Left hindlimb (tissue), 1 donor: ENCODE data around the gene H3-3A.

Experiments used
- DNase-seq: peaks from one replicate; pipeline ENCODE4 v3.0.0-alpha.2; 2018

The H3-3A gene

DNA sequence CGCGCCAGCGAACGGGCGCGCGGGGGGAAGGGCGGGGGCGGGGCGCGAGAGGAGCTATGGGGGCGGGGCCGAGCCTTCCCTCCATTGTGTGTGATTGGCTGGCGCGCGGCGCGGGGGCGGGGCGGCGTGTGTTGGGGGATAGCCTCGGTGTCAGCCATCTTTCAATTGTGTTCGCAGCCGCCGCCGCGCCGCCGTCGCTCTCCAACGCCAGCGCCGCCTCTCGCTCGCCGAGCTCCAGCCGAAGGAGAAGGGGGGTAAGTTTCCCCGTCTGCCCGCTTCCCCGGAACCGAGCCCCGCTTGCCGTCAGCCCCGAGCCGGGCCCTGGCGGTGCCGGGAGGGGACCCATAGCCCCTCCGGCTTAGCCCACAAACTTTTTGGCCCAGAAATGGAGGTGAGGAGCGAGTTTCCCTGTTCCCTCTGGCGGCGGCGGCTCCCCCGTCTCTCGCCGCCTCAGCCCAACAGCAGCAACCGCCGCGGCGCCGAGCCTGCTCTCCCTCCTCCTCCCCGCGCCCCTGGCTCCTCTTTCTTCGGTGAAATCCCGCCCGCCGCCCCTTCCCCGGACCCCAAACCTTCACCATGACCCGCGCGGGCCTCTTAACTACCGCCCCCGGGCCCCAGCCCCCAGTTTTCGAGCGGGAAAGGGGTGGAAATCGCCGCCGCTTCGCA, at the start of gene H3-3A:
TSS of gene H3-3A (plus strand) at position 159 of the 666 bp plus-strand sequence. CDS start 1,636 bp downstream, outside the sequence.
- DNase-seq: peak; percentile 99

DNA sequence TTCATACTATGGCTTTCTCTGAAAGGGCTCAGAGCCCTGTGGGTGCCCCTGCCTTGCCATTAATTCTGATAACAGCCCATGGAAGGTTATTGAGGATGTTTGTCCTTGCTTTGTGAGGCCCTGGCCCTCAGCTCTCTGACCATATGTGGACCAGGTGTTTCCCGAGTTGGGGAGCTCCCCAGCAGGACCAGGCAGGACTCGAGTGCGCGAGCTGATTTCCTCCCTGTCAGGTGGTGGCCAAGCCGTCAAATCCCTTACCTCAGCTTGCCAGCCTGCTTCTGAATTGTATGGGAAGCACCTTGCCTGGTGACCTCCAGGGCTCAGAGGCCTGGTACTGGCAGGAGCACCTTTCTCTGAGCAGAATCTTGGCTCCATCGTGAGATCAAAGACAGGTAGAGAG, 45.4 kb upstream of the H3-3A start:
- no peak for DNase-seq

DNA sequence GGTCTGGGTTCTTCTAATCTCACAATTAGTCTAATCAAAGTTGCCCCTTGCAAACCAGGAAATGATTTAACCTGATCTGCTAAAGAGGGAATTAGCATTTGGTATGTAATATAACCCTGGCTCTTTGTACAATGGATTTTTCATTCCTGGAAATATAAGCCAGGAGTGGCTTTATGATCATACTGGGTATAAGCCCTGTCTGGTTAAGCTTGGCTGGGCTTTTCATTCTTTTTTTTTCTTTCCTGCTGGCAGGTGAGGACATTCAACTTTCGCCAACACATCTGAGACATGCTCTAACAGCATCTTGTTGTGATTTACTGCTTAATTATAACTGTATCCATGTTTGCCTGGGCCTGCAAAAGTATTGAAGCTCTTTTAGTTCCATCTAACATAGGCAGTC, 42.9 kb upstream of the H3-3A start:
- no peak for DNase-seq

DNA sequence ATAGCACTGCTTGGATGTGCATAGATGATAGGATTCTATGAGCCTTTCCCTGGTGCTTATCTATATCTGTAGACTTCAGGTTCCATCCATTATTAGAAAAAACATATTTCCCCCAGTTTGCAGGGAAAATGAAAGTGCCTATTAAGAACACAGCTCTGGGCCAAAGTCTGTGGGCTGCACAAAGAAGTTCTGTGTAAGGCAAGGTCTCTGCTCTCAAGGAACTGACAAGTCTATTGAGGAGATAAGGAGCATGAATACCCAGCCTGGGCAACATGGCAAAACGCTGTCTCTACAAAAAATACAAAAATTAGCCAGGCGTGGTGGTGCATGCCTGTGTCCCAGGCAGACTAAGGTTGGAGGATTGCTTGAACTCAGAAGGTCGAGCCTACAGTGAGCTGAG, 41.1 kb upstream of the H3-3A start:
- no peak for DNase-seq

DNA sequence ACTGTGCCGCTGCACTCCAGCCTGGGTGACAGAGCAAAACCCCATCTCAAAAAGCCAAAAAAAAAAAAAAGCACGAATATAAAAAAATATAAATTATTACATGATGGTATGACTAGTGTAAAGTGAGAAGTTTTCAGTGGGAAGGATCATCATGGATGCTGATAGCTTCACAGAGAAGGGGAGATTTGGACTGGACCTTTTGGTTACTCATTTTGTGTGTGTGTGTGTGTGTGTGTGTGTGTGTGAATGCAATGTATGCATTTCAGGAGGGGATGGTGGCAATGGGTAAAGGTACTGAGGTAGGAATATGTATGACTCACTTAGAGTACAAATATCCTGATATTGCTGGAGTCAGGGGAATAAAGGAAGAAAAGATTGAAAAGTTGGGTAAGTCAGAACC, 40.7 kb upstream of the H3-3A start:
- no peak for DNase-seq

DNA sequence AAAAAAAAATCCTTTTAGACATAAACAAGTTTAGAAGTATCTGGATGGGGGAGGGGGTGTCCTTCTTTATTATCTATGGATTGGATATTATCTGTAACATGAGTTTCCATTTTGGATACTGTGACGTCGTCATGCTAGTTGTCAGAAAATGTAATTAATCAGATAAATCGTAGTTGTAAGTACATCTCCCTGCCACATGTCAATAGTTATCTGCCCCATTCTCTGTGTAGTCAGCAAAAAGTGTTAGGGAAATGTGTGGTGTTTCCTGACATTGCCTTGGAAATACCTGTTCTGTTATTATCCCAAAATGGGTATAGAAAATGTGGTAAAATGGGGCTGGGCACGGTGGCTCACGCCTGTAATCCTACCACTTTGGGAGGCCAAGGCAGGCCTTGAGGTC, 38.8 kb upstream of the H3-3A start:
- no peak for DNase-seq

DNA sequence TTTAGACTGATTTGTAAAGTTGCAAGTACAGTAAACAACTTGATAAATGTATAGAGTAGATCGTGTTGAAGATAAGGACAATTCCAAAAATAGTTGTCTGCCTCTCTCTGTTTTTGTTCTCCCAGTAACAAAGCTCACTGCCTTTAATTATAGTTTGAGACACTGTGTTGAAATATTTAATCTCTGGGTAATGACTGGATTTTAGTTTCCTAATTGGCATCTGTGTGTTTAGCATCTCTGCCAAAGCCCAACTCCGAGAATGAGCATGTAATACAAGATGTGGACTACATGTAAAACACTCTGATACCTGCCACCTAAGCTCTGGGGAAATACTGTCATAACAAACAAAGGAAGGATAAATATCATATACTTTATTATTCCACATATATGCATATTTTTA, 35.7 kb upstream of the H3-3A start:
- no peak for DNase-seq

DNA sequence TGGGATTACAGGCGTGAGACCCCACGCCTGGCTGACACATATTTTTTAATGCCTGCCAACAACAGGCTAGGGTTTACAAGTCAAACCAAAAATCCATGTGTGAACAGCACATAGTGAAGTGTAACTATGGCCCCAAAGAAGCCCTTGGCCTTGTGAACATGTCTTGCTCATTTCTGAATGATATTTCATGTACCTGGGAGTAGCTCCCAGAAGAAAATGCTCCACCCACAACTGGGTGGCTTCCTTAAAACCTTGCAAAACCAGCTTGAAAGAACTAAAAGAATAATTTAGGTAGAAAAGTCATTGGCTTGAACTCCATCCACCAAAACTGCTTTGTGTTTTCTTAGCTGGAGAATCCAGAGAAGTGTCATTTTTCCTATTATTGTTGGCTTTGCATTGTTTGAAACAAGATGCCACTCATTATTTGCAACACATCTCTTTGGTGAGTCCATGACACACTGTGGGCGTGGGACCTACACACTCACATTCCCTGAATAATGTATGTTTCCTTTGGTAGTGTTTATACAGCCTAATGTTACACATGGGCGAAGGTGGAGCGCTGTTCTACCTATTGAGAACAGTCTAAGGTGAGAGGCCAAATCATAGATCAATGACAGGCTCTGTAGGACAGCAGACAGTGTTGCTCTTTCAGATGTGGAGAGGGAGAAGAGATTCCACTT, 34.8 kb upstream of the H3-3A start:
- DNase-seq: no peak

DNA sequence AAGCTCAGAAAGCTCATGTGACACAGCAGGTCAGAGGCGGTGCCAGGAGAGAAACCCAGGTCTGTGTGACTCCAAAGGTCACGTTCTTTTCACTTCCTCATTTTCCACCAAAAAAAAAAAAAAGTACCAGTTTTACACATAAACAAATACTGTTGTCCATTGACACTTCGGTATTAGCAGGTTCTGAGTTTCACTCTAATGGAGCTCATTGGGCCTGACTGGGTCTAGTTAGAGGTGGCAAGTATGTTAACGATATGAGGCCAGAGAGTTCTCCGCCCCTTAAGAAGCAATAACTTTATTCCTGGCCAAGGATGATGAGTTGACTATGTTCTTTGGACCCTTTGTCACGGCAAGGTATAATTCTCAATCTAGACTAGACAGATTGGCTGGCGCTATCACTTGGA, 33.4 kb upstream of the H3-3A start:
- DNase-seq: no peak

DNA sequence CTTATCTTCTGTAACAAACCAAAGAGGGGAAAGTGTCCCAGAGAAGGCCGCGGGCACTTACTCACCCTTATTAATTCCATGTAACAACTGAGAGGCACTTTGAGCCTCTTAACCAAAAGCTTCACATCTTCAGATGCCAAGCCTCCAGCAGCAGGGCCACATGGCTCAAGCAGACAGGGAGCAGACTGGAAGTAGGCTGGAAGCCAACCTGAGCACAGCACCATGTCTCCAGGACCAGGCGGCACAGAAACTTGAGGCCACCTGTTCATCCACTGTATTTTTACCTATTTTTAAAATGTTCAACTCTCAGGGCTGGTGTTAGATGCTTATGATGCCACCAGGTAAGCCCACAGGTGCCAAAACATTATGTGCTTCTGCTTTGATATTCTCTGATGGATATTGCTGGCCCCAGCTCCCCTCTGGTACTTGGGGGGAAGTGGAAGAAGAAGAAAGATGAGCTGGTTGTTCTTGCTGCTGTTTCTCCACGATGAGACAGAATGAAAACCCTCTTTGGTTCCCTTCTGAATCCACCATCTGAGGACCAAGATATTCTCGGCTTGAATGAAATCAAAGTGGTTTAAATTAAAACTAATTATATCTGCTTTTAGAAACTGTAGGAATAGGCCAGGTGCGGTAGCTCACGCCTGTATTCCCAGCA, 32.8 kb upstream of the H3-3A start:
- no peak for DNase-seq

DNA sequence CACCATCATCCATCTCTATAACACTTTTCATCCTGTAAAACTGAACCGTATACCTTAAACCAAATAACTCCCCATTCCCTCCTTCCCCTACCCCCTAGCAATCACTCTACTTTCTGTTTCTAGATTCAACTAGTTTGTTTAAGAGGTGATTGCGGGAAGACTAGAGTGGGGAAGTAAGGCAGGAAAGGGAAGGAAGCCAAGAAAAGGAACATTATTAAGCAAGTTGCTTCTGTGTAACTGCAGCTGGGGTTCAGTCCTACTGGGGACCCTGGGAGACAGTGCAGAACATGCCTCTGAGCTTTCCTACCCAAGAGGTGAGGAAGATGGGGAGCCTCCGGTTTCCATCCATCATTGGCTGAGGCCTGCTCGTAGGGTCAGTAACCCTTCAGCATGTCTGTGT, 28.9 kb upstream of the H3-3A start:
- no peak for DNase-seq

DNA sequence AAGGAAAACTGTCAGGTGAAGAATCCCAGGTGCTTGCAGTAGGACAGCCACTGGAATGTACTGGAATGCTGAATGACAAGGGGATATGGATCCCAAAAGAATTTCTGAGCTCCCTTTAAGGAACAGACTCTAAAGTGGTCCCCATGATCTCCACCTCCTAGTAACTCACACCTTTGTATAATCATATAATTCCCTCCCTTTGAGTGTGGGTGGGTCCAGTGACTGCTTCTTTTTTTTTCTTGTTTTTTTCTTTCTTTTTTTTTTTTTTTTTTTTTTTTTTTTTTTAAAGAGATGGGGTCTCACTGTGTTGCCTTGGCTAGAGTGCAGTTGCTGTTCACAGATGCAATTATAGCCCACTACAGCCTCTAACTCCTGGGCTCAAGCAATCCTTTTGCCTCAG, 28.5 kb upstream of the H3-3A start:
- DNase-seq: no peak

DNA sequence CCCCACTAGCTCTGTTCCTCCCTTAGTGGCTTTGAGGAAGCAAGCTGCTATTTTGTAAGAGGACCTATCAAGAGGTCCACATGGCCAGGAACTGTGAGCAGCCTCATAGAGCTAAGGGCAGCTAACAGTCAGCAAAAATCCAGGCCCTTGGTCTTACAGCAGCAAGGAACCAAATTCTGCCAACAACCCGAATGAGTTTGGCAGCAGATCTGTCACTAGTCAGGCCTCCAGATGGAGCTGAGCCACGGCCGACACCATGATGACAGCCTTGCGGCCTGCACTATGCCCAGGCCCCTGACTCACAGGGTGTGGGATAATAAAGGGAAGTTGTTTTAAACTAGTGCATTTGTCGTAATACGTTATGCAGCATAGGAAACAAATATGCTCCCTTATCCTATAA, 28.0 kb upstream of the H3-3A start:
- peak; percentile 91 for DNase-seq

DNA sequence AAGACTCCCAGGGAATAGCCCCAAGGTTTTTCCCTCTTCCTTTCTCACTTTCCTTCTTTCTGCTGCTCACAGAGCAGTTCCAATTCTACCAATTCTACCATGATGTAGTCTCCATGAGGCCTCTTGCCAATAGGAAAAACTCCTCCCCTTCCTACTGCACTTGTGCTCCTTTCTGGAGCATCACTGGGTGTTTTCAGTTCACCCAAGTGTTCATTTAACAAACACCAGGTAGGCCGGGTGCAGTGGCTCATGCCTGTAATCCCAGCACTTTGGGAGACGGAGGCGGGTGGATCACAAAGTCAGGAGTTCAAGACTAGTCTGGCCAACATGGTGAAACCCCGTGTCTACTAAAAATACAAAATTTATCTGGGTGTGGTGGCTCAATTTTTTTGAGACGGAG, 26.6 kb upstream of the H3-3A start:
- DNase-seq: no peak

DNA sequence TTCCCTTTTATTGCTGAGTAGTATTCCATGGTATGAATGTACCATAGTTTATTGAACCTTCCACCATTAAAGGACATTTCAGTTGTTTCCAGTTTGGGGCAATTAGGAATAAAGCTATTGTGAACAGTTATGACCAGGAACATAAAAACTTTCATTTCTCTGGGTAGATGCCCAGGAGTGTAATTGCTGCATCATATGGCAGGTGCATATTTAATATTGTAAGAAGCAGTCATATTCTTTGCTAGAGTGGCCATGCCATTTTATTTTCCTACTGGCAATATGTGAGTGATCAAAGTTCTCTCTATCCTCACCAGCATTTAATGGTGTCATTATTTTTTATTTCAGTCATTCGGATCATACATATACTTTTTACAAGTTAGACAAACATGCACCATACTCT, 23.9 kb upstream of the H3-3A start:
- DNase-seq: no peak

DNA sequence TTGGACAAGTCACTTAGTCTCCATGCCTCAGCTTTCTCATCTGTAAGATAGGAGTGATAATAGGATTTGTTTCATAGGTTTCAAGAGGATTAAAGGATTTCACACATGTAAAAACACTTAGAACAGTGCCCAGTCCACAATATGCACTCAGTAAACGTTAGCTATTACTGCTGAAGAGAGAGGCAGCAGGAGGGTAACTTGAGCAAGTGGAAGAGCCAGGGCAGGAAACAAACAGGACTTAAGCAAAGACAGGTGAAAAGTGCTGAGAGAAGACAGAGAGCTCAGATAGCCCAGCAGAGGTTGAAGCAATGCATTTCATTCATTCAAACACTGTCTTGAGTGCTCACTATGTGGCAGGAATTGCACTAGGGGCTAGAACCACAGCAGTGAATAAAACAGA, 21.1 kb upstream of the H3-3A start:
- no peak for DNase-seq

DNA sequence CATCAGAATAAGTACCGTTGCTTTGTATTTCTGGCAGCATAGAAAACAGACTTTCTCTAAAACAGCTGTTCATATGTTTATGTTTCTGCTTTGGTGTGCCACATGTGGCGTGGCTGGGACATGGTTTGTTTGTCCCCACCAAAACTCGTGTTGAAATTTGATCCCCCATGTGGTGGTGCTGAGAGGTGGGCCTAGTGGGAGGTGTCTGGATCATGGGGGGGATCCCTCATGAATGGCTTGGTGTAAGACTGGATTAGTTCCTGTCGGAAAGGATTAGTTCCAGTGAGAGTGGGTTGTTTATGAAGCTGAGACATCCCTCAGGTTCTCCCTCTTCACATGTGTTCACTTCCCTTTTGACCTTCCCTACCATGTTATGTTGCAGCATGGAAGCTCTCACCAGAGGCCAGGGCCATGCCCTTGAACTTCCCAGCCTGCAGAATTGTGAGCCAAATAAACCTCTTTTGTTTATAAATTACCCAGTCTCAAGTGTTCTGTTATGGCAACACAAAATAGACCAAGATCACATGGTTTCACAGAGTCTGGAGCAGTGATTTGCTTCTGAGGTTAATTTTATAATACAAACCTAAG, 17.9 kb upstream of the H3-3A start:
- no peak for DNase-seq

DNA sequence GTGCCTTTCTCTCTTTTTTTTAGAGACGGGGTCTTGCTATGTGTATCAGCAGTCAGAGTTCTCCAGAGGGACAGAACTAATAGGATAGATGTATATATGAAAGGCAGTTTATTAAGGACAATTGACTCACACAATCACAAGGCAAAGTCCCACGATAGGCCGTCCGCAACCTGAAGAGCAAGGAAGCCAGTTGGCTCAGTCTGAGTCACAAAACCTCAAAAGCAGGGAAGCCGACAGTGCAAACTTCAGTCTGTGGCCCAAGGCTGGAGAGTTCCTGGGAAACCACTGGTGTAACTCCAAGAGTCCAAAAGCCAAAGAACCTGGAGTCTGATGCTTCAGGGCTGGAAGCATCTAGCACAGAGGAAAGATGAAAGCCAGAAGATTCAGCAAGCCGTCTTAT, 16.3 kb upstream of the H3-3A start:
- DNase-seq: no peak

DNA sequence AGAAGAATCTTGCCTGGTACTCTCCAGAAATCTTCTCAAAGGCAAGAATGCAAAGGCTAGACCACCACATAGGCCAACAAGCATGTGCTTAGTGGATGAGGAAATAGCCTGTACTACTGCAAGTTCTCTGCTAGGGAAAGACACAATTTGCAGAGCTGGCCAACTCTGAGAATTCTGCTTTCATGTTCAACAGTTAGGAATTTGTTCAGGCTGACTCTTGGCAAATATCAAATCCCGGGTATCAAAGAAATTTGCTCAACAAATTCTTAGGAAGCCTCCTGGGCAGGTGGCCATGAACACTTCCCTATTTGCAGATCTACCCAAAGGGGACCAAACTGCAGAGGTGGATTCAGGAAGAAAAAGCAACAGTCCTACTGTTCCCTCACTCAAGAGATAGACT, 15.0 kb upstream of the H3-3A start:
- no peak for DNase-seq

DNA sequence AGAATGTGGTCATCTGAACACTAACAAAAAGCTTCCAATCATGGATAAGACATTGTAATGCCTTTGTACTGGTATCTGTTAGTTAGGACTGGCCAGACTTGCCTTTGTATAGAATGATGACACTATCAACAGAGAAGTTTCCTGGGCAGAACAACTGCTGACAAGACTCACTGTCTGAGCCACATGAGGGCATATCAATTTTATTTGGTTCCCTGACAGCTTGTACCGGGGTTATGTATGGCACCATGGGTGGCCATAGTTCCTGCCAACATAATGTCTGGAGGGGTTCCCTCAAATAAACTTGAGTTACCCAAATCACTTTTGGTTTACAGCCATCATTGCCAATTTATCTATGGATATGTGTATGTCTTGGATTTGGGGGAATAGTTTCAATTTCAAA, 13.6 kb upstream of the H3-3A start:
- DNase-seq: no peak

DNA sequence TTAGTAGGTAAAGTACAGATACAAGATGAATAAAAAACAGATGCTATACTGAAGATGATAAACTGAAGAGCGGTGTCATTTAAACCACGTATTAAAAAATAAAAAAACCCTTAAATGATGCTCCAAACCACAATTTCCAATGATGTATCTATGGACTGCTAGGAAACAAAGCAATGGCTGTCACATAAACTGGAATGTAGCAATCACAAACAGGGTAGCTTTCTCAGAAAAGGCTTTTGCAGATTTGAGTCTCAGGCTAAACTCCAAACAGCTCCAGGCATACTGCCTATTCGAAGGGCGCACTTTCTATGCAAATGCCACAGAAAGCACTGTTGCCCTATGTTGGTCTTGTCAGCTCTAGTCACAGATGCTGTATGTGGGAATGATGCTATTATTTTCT, 12.4 kb upstream of the H3-3A start:
- DNase-seq: no peak

DNA sequence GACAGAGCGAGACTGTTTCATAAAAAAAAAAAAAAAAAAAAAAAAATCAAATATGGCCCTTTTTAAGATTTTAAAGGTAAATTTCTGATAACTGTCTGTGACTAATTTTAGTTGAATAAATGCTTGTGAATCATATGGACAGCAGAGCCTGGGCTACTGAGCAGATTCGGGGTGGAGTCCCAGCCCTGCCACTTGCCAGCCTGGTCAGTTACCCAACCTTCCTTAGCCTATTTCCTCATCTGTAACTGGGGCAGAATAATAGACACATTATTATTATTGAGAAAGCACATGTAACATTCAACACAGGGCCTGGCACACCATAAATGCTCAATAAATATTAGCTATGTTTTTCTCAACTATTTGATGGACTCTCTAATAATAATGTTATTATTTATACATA, 11.2 kb upstream of the H3-3A start:
- no peak for DNase-seq

DNA sequence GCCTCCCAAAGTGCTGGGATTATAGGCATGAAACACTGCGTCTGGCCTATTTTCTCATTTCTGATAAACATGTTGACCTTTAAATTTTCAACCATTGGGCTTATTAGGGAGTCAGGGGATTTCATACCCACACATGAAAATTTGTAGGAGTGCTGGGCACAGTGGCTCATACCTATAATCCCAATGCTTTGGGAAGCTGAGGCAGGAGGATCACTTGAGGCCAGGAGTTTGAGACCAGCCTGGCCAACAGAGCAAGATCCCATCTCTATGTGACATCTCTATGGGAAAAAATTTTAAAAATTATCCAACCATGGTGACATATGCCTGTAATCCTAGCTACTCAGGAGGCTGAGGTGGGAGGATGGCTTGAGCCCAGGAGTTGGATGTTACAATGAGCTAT, 10.5 kb upstream of the H3-3A start:
- no peak for DNase-seq
